Globus pallidus (tissue), 1 donor: ENCODE data around the gene NUDT1.

Source experiments
- DNase-seq: peaks from one replicate; pipeline ENCODE4 v3.0.0-alpha.2; 2015; ENCODE audit warnings: low spot score

Gene NUDT1

DNA sequence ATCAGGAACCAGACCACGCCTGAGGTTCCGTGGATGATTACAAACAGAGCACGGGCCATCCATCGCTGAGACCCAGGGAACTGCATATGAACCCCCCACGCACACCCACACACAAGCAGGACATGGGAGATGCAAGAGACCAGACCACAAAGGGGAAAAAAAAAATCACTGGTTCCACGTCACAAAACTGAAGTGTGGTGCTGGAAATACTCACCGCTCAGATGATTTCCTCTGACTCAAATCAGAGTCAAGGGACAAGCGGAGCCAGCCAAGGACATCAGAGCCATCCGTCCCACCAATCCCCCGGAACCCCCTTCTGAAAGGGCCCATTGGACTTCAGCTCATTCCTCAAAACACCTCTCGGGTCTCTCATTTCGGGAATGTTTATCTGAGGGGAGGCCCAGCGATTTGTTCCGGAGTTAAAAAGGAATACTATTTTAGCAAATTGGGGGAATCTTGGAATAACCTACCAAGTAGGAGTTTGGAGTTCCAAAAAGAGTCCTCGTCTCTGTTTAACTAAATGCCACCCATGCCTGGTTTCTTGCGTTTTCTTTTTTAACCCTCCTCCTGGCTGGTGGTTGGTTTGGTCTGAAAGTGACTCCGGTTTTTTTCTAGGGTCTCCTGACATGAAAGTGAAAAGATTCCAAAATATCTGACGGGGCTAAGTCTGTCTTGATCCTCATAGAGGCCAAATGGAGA lies 57.3 kb downstream of the NUDT1 start:
- no peak for DNase-seq

- no peak for DNase-seq
Observed at GRCh38 chr7:2299870-2300512, 58.0 kb downstream of the NUDT1 start.
